ENCODE results near the gene DAB1.
"Not testable (repeated sequence)": the region's sequence is repeated elsewhere in the genome, so short reads cannot be mapped to it uniquely, and the experiment has no call there.

The DAB1 gene

GRCh38 chr1:57111175-57111574 lies 312.7 kb downstream of the DAB1 start:
- no peak for DNase-seq

GRCh38 chr1:57109883-57110282 lies 314.0 kb downstream of the DAB1 start:
- no peak for DNase-seq

- no peak for DNase-seq
Observed at GRCh38 chr1:57109247-57109646, 314.6 kb downstream of the DAB1 start.

- no peak for DNase-seq
Observed at GRCh38 chr1:57106296-57106695, 317.6 kb downstream of the DAB1 start.

GRCh38 chr1:57102561-57103326 lies 321.1 kb downstream of the DAB1 start:
- DNase-seq, result no peak

- no peak for DNase-seq
Observed at GRCh38 chr1:57101209-57101608, 322.7 kb downstream of the DAB1 start.

GRCh38 chr1:57094749-57095148 lies 329.1 kb downstream of the DAB1 start:
- no peak for DNase-seq

- DNase-seq, result no peak
Observed at GRCh38 chr1:57093122-57093521, 330.7 kb downstream of the DAB1 start.

GRCh38 chr1:57091642-57092041 lies 332.2 kb downstream of the DAB1 start:
- DNase-seq, result peak; percentile 33

- DNase-seq, result no peak
Observed at GRCh38 chr1:57089855-57090254, 334.0 kb downstream of the DAB1 start.

- DNase-seq, result no peak
Observed at GRCh38 chr1:57089221-57089620, 334.6 kb downstream of the DAB1 start.

- DNase-seq, result no peak
Observed at GRCh38 chr1:57088653-57089052, 335.2 kb downstream of the DAB1 start.

- not testable (repeated sequence) for DNase-seq
Observed at GRCh38 chr1:57087660-57088059, 336.2 kb downstream of the DAB1 start.

- no peak for DNase-seq
Observed at GRCh38 chr1:57086154-57086553, 337.7 kb downstream of the DAB1 start.

GRCh38 chr1:57084701-57085100 lies 339.2 kb downstream of the DAB1 start:
- DNase-seq, result no peak

- DNase-seq, result no peak
Observed at GRCh38 chr1:57082711-57083439, 341.0 kb downstream of the DAB1 start.

GRCh38 chr1:57079454-57080157 lies 344.3 kb downstream of the DAB1 start:
- no peak for DNase-seq

GRCh38 chr1:57072401-57073110 lies 351.3 kb downstream of the DAB1 start:
- DNase-seq, result no peak

GRCh38 chr1:57067863-57068262 lies 356.0 kb downstream of the DAB1 start:
- peak; percentile 16 for DNase-seq

GRCh38 chr1:57066980-57067610 lies 356.8 kb downstream of the DAB1 start:
- DNase-seq, result no peak

GRCh38 chr1:57065442-57065841 lies 358.4 kb downstream of the DAB1 start:
- DNase-seq, result no peak

GRCh38 chr1:57064379-57065140 lies 359.3 kb downstream of the DAB1 start:
- DNase-seq, result no peak
